ENCODE data around the gene SUPV3L1. TPM values are rescaled to one million over a fixed set of nuclear protein-coding genes. Genes with fewer than 3 reads are reported as not detected.

SUPV3L1 gene
- total and polyA plus RNA-seq, 2 of the 8 experiments (the other 6 are each of a cell fraction or from before 2014, with no cell fraction given), result 34.6 to 45.6 TPM

DNA sequence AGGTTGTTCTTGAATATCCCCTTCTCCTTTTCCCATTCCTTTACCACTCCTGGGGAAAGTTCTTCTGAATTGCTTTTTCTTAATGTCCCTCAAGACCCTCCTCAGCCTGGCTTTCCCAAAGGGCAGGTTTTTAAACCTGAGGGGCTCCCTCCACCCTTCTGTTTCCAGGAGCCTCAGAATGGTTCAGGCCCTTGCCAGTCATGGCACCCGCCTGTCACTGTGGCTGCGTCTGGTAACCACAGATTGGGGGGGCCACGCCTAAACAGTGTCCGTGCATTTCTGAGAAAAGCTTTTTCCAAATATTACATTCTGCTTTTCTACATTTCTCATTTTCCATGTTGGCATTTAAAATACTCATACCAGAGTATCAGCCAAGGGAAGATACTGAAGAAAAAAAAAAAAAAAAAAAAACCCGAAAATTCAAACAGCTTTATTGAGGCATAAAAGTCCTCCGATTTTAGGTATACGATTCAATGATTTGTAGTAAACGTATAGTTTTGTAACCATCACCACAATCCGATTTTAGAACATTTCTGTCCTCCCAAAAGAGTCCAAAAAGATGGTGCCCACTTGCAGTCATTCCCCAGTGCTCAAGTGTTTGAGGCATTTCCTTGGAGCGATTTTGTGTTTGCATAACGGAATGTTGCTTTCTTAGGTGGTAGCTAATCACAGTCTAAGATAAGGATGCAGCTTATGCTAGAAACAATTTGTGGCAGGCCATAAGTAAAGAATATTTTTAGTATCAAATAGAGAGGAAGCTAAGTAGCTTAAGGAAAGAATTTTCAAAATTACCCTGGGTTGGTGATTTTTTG is 62.2 kb downstream of the SUPV3L1 start:
- Histone ChIP-seq H3K4me2 (ENCODE audit: insufficient read depth in 1 of 2, low read depth in 2 of 2, low read length in 2 of 2) (no peak overlapping the region), H4K91ac (replicated peaks; ENCODE audit: insufficient read length, low read length) (no peak overlapping the region), H3K23ac (ENCODE audit: insufficient read length) (no peak overlapping the region), H3K4me1 (replicated peaks in 1 of 4; ENCODE audit: control insufficient read depth in 3 of 4, insufficient read depth in 4 of 4, low read length in 3 of 4) (no peaks in the 10 kb centered on the region), H3K36me3 (ENCODE audit: control insufficient read depth in 2 of 4, insufficient read depth in 4 of 4, low read length in 3 of 4) (no peaks in the 10 kb centered on the region), H3K79me1 (ENCODE audit: low read depth, low read length) (no peaks in the 10 kb centered on the region), H2BK12ac (ENCODE audit: low read depth, low read length) (no peak overlapping the region), H3K9me3 (ENCODE audit: insufficient read depth in 2 of 2, low read depth in 1 of 2, low read length in 1 of 2) (no peaks in the 10 kb centered on the region), H4K8ac (ENCODE audit: extremely low read depth, insufficient read depth, low read length) (no peak overlapping the region), H2AFZ (ENCODE audit: low read length) (no peak overlapping the region), H2AK5ac (ENCODE audit: low read depth, low read length) (no peak overlapping the region), H2BK20ac (ENCODE audit: low read length) (no peak overlapping the region), H3K14ac (ENCODE audit: insufficient read length) (no peak overlapping the region), H2BK5ac (ENCODE audit: low read depth, low read length) (no peak overlapping the region), H3K4me3 (ENCODE audit: extremely low read depth in 1 of 4, insufficient read depth in 2 of 4, low read depth in 3 of 4, low read length in 4 of 4) (no peak overlapping the region), H3K27me3 (replicated peaks in 1 of 4; ENCODE audit: control insufficient read depth in 3 of 4, extremely low read depth in 1 of 4, insufficient read depth in 3 of 4, low read length in 3 of 4) (no peaks in the 10 kb centered on the region), H3K9ac (replicated peaks in 1 of 4; ENCODE audit: extremely low read depth in 1 of 4, low read depth in 3 of 4, low read length in 3 of 4) (no peak overlapping the region), H3K27ac (ENCODE audit: low read depth, low read length) (no peak overlapping the region), H3K18ac (ENCODE audit: extremely low read depth, low read length) (no peak overlapping the region), H2BK120ac (replicated peaks; ENCODE audit: low read depth, low read length) (no peak overlapping the region), H3K4ac (replicated peaks; ENCODE audit: insufficient read length, low read depth, low read length) (no peak overlapping the region), H2BK15ac (ENCODE audit: low read length) (no peak overlapping the region), H3K23me2 (ENCODE audit: low read depth, low read length) (no peaks in the 10 kb centered on the region), H4K5ac (ENCODE audit: insufficient read length, low read depth, low read length) (no peak overlapping the region), H3K56ac (replicated peaks; ENCODE audit: insufficient read length, low read depth, low read length) (no peak overlapping the region), H3K79me2 (ENCODE audit: control insufficient read depth in 1 of 2, insufficient read depth in 2 of 2, low read length in 2 of 2) (no peaks in the 10 kb centered on the region), H4K20me1 (replicated peaks in 1 of 2; ENCODE audit: control insufficient read depth in 1 of 2, insufficient read depth in 2 of 2, low read length in 2 of 2) (no peaks in the 10 kb centered on the region)
- DNase-seq (ENCODE audit: low read depth in 1 of 2, low spot score in 2 of 2), result no peak
- no peak for FAIRE-seq
- 89% methylated on average over 10 of the region's 11 CpGs; no CpG with 5 or more reads in 1 of the 2 experiments for WGBS, 2 experiments (ENCODE audit: extremely low coverage in 1 of 2, insufficient coverage in 1 of 2, insufficient read length in 1 of 2, insufficient replicate concordance in 2 of 2, low coverage in 1 of 2, low lambda C conversion rate in 2 of 2, missing lambda C conversion rate in 1 of 2)
- ChIA-PET POLR2A (ENCODE audit: partially characterized antibody) (no interaction called here), CTCF (ENCODE audit: partially characterized antibody) (interaction anchor here (0.5 to 8.1 kb wide), 16 partner anchors 10 to 265 kb away, joined by 3 to 66 read pairs (median 4); no protein-coding TSS in a partner anchor)
- TF ChIP-seq SP4 (IDR thresholded peaks at IDR 0.05; ENCODE audit: low read length) (no peak), TEAD4 (IDR thresholded peaks at IDR 0.05; ENCODE audit: low read depth, low read length) (no peak), POU5F1 (IDR thresholded peaks at IDR 0.05; ENCODE audit: low read depth, low read length) (no peak), CEBPB (IDR thresholded peaks at IDR 0.05; ENCODE audit: low read depth, low read length) (no peak), TAF7 (optimal IDR thresholded peaks at IDR 0.05; ENCODE audit: borderline replicate concordance, low read depth, low read length) (no peak)
- TF ChIP-seq, protein P1, sequence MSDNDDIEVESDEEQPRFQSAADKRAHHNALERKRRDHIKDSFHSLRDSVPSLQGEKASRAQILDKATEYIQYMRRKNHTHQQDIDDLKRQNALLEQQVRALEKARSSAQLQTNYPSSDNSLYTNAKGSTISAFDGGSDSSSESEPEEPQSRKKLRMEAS (IDR thresholded peaks at IDR 0.05), result no peak

All from H1 (cell line).